Measurements from ENCODE around the gene NAALADL2. TPM values are rescaled to one million over a fixed set of nuclear protein-coding genes. Genes with fewer than 3 reads are reported as not detected.
"Not testable (repeated sequence)": the region's sequence is repeated elsewhere in the genome, so short reads cannot be mapped to it uniquely, and the experiment has no call there.

The NAALADL2 gene
- total RNA-seq, 1 donor from 2014 or later: 11.5 TPM

DNA sequence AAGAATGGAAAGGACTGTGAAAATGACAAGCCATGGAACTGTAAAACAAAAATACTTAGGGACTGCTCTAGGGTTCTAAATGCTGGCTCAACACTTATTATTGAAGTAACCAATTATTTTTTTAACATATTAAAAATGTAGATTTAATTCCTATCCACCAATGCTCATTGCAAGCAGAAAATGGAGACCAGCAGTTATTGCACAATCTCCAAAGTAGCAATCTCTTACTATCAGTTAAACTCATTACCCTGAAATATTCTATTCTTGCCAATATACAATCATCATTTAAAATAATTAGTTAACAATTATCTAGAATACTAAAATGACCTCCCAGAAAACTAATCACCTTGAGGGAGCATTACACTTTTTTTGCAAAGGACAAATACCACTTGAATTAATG lies 499.8 kb downstream of the NAALADL2 start:
- no peaks in the 10 kb centered on the region for H4K20me1 ChIP-seq (ENCODE audit: low read depth)
- Mint-ChIP-seq H3K4me1 (no peaks in the 10 kb centered on the region), H3K4me3 (no peak overlapping the region), H3K27ac (no peak overlapping the region), H3K36me3 (no peaks in the 10 kb centered on the region), H3K9me3 (peaks cover 7% of the 10 kb centered on the region), H3K27me3 (ENCODE audit: insufficient read depth, low read depth) (peaks cover 3% of the 10 kb centered on the region)
- TF ChIP-seq EZH2 (IDR thresholded peaks at IDR 0.05): no peak
- TF ChIP-seq, protein P1, sequence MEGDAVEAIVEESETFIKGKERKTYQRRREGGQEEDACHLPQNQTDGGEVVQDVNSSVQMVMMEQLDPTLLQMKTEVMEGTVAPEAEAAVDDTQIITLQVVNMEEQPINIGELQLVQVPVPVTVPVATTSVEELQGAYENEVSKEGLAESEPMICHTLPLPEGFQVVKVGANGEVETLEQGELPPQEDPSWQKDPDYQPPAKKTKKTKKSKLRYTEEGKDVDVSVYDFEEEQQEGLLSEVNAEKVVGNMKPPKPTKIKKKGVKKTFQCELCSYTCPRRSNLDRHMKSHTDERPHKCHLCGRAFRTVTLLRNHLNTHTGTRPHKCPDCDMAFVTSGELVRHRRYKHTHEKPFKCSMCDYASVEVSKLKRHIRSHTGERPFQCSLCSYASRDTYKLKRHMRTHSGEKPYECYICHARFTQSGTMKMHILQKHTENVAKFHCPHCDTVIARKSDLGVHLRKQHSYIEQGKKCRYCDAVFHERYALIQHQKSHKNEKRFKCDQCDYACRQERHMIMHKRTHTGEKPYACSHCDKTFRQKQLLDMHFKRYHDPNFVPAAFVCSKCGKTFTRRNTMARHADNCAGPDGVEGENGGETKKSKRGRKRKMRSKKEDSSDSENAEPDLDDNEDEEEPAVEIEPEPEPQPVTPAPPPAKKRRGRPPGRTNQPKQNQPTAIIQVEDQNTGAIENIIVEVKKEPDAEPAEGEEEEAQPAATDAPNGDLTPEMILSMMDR (IDR thresholded peaks at IDR 0.05): no peak
- TF ChIP-seq EZH2phosphoT487 (IDR thresholded peaks at IDR 0.05): no peak
- H3K4me2 ChIP-seq: no peak overlapping the region
- no peak overlapping the region for H3K27ac ChIP-seq
- no peaks in the 10 kb centered on the region for H3K4me1 ChIP-seq
- H2AFZ ChIP-seq (replicated peaks): no peak overlapping the region
- no peaks in the 10 kb centered on the region for H3K36me3 ChIP-seq
- H3K9ac ChIP-seq: no peak overlapping the region
- H3F3A ChIP-seq (ENCODE audit: low read depth): no peaks in the 10 kb centered on the region
- H3K79me2 ChIP-seq (ENCODE audit: low read depth): no peaks in the 10 kb centered on the region
- no peaks in the 10 kb centered on the region for H3K9me3 ChIP-seq (ENCODE audit: low read depth)
- DNase-seq (ENCODE audit: low spot score): no peak
- H3K4me3 ChIP-seq: no peak overlapping the region
- H3K27me3 ChIP-seq: no peaks in the 10 kb centered on the region

DNA sequence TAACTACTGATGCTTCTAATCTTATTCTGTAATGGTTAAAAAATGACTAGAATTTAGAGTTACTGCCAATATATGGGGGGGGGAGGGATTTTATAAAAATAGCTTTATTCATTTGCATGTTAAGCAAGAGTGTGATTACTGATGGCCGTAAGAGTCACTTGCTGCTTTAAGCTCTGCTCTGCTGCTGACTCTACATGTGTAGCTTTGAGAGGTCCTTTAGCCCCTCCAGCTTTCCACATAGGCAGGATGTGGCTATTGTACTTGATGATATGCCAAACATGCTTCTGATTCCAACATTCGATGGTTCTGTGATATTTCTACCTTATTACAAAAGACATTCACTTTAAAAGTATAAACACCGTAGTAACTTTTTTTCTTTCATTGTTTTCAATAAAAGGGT lies 511.3 kb downstream of the NAALADL2 start:
- not testable (repeated sequence) for DNase-seq (ENCODE audit: low spot score); H3K4me3 ChIP-seq; H3K36me3 ChIP-seq; H3K4me3 Mint-ChIP-seq; H4K20me1 ChIP-seq (ENCODE audit: low read depth); H3K27ac ChIP-seq; H3F3A ChIP-seq (ENCODE audit: low read depth); H3K9ac ChIP-seq; H3K36me3 Mint-ChIP-seq; H3K4me2 ChIP-seq; H3K27me3 ChIP-seq; H3K9me3 Mint-ChIP-seq; H3K27me3 Mint-ChIP-seq (ENCODE audit: insufficient read depth, low read depth); H3K9me3 ChIP-seq (ENCODE audit: low read depth); H3K4me1 Mint-ChIP-seq; H2AFZ ChIP-seq (replicated peaks); H3K4me1 ChIP-seq; H3K27ac Mint-ChIP-seq; H3K79me2 ChIP-seq (ENCODE audit: low read depth)

DNA sequence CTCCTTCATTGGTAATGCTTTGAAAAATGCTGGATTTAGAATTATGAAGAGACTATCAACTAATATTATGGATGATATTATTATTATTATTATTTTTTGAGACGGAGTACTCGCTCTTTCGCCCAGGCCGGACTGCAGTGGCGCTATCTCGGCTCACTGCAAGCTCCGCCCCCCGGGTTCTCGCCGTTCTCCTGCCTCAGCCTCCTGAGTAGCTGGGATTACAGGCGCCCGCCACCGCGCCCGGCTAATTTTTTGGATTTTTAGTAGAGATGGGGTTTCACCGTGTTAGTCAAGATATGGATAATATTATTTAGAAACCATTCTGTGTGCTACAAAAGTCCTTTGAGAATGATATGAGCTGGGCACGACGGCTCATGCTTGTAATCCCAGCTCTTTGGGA lies 512.1 kb downstream of the NAALADL2 start:
- H3K4me3 ChIP-seq; H3K4me1 ChIP-seq; H3K27ac Mint-ChIP-seq; H3K4me1 Mint-ChIP-seq; H3K9ac ChIP-seq; H3K27me3 ChIP-seq; H3K9me3 Mint-ChIP-seq; DNase-seq (ENCODE audit: low spot score); H3K4me3 Mint-ChIP-seq; H3F3A ChIP-seq (ENCODE audit: low read depth); H4K20me1 ChIP-seq (ENCODE audit: low read depth); H3K4me2 ChIP-seq; H3K36me3 ChIP-seq; H3K27ac ChIP-seq; H2AFZ ChIP-seq (replicated peaks); H3K9me3 ChIP-seq (ENCODE audit: low read depth); H3K79me2 ChIP-seq (ENCODE audit: low read depth); H3K27me3 Mint-ChIP-seq (ENCODE audit: insufficient read depth, low read depth); H3K36me3 Mint-ChIP-seq: not testable (repeated sequence)

DNA sequence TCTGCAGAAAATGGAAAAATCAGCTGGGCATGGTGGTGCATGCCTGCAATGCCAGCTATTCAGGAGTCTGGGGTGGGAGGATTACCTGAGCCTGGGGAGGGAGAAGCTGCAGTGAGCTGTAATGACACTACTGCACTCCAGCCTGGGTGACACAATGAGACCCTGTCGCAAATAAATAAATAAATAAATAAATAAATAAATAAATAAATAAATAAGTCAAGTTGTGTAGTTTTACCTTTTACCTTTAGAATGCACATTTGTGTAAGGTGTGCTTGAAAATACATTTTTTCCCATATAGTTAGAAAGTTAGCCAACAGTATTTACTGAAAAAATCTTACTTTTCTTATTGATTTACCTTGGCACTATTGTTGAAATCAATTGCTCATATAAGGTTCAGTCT lies 515.6 kb downstream of the NAALADL2 start:
- Mint-ChIP-seq H3K4me1 (no peaks in the 10 kb centered on the region), H3K27me3 (ENCODE audit: insufficient read depth, low read depth) (no peaks in the 10 kb centered on the region), H3K36me3 (no peaks in the 10 kb centered on the region), H3K4me3 (no peak overlapping the region), H3K27ac (no peak overlapping the region), H3K9me3 (peaks cover 6% of the 10 kb centered on the region)
- H4K20me1 ChIP-seq (ENCODE audit: low read depth): no peaks in the 10 kb centered on the region
- no peaks in the 10 kb centered on the region for H3K9me3 ChIP-seq (ENCODE audit: low read depth)
- H3K27me3 ChIP-seq: no peaks in the 10 kb centered on the region
- H3K27ac ChIP-seq: no peak overlapping the region
- no peak for TF ChIP-seq EZH2phosphoT487 (IDR thresholded peaks at IDR 0.05)
- TF ChIP-seq, protein P1 (IDR thresholded peaks at IDR 0.05): no peak
- TF ChIP-seq EZH2 (IDR thresholded peaks at IDR 0.05): no peak
- no peak for DNase-seq (ENCODE audit: low spot score)
- H2AFZ ChIP-seq (replicated peaks): no peak overlapping the region
- H3K79me2 ChIP-seq (ENCODE audit: low read depth): no peaks in the 10 kb centered on the region
- no peak overlapping the region for H3K4me2 ChIP-seq
- H3K36me3 ChIP-seq: no peaks in the 10 kb centered on the region
- no peaks in the 10 kb centered on the region for H3F3A ChIP-seq (ENCODE audit: low read depth)
- no peak overlapping the region for H3K4me3 ChIP-seq
- H3K9ac ChIP-seq: no peak overlapping the region
- H3K4me1 ChIP-seq: no peaks in the 10 kb centered on the region

All from neural progenitor cell (in vitro differentiated cells).